Measurements from ENCODE around the gene MRPL50. TPM values are rescaled to one million over a fixed set of nuclear protein-coding genes. Genes with fewer than 3 reads are reported as not detected.

The MRPL50 gene
- polyA plus RNA-seq, 1 of the 3 experiments (the other 2 are of a cell fraction): 6.3 TPM

GRCh38 chr9:101419863-101420262 lies 21.4 kb upstream of the MRPL50 start:
- Histone ChIP-seq H2AFZ (ENCODE audit: low read depth) (no peak overlapping the region), H3K9me2 (no peaks in the 10 kb centered on the region), H3K4me1 (ENCODE audit: control insufficient read depth in 1 of 2, insufficient read depth in 2 of 2, low read depth in 1 of 2, low read length in 1 of 2) (no peaks in the 10 kb centered on the region), H3K4me2 (no peak overlapping the region), H3F3A (replicated peaks; ENCODE audit: insufficient read depth) (peaks cover 4% of the 10 kb centered on the region), H3K27ac (ENCODE audit: low read depth in 2 of 2, low read length in 1 of 2) (no peak overlapping the region), H3K79me2 (ENCODE audit: insufficient read depth) (no peaks in the 10 kb centered on the region), H3K36me3 (replicated peaks in 1 of 2; ENCODE audit: control insufficient read depth in 1 of 2, insufficient read depth in 2 of 2, low read length in 1 of 2) (no peaks in the 10 kb centered on the region), H3K27me3 (ENCODE audit: insufficient read depth) (no peaks in the 10 kb centered on the region), H3K4me3 (ENCODE audit: low read depth in 2 of 2, low read length in 1 of 2) (no peak overlapping the region), H3K9ac (no peak overlapping the region), H4K20me1 (ENCODE audit: insufficient read depth) (no peaks in the 10 kb centered on the region), H3K9me3 (no peaks in the 10 kb centered on the region)
- no peak for TF ChIP-seq TEAD4 (IDR thresholded peaks at IDR 0.05; ENCODE audit: borderline replicate concordance, insufficient read depth)
- TF ChIP-seq, protein P1, sequence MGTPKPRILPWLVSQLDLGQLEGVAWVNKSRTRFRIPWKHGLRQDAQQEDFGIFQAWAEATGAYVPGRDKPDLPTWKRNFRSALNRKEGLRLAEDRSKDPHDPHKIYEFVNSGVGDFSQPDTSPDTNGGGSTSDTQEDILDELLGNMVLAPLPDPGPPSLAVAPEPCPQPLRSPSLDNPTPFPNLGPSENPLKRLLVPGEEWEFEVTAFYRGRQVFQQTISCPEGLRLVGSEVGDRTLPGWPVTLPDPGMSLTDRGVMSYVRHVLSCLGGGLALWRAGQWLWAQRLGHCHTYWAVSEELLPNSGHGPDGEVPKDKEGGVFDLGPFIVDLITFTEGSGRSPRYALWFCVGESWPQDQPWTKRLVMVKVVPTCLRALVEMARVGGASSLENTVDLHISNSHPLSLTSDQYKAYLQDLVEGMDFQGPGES (IDR thresholded peaks at IDR 0.05; ENCODE audit: low read depth, low read length): no peak
- no peak for TF ChIP-seq RXRA (IDR thresholded peaks at IDR 0.05; ENCODE audit: borderline replicate concordance, low read depth)
- no peak for TF ChIP-seq GATA2 (CRISPR knock-in tag; IDR thresholded peaks at IDR 0.05)
- no peak for TF ChIP-seq TCF12 (IDR thresholded peaks at IDR 0.05)
- TF ChIP-seq, protein P2, sequence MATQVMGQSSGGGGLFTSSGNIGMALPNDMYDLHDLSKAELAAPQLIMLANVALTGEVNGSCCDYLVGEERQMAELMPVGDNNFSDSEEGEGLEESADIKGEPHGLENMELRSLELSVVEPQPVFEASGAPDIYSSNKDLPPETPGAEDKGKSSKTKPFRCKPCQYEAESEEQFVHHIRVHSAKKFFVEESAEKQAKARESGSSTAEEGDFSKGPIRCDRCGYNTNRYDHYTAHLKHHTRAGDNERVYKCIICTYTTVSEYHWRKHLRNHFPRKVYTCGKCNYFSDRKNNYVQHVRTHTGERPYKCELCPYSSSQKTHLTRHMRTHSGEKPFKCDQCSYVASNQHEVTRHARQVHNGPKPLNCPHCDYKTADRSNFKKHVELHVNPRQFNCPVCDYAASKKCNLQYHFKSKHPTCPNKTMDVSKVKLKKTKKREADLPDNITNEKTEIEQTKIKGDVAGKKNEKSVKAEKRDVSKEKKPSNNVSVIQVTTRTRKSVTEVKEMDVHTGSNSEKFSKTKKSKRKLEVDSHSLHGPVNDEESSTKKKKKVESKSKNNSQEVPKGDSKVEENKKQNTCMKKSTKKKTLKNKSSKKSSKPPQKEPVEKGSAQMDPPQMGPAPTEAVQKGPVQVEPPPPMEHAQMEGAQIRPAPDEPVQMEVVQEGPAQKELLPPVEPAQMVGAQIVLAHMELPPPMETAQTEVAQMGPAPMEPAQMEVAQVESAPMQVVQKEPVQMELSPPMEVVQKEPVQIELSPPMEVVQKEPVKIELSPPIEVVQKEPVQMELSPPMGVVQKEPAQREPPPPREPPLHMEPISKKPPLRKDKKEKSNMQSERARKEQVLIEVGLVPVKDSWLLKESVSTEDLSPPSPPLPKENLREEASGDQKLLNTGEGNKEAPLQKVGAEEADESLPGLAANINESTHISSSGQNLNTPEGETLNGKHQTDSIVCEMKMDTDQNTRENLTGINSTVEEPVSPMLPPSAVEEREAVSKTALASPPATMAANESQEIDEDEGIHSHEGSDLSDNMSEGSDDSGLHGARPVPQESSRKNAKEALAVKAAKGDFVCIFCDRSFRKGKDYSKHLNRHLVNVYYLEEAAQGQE (IDR thresholded peaks at IDR 0.05; ENCODE audit: low read depth, low read length): no peak
- TF ChIP-seq NRF1 (IDR thresholded peaks at IDR 0.05; ENCODE audit: low read depth, low read length): no peak
- TF ChIP-seq GABPA (IDR thresholded peaks at IDR 0.05; ENCODE audit: low read depth): no peak
- no peak for TF ChIP-seq EP300 (IDR thresholded peaks at IDR 0.05; ENCODE audit: borderline replicate concordance in 1 of 2, low read depth in 1 of 2, low read length in 1 of 2)
- TF ChIP-seq RAD21 (IDR thresholded peaks at IDR 0.05; ENCODE audit: low read length): no peak
- no peak for TF ChIP-seq MEF2A (IDR thresholded peaks at IDR 0.05; ENCODE audit: borderline replicate concordance, low read depth)
- TF ChIP-seq, protein P3, sequence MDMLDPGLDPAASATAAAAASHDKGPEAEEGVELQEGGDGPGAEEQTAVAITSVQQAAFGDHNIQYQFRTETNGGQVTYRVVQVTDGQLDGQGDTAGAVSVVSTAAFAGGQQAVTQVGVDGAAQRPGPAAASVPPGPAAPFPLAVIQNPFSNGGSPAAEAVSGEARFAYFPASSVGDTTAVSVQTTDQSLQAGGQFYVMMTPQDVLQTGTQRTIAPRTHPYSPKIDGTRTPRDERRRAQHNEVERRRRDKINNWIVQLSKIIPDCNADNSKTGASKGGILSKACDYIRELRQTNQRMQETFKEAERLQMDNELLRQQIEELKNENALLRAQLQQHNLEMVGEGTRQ (IDR thresholded peaks at IDR 0.05; ENCODE audit: borderline replicate concordance, low read depth, low read length): no peak
- TF ChIP-seq FOXM1 (IDR thresholded peaks at IDR 0.05; ENCODE audit: low read depth): no peak
- TF ChIP-seq MXI1 (IDR thresholded peaks at IDR 0.05; ENCODE audit: low read depth, low read length): no peak
- TF ChIP-seq RCOR1 (IDR thresholded peaks at IDR 0.05; ENCODE audit: low read length): no peak
- ChIA-PET POLR2A (no interaction called here), CTCF (interaction anchor here (1.0 kb wide), 1 partner anchor 29 kb away, joined by 3 read pairs; no protein-coding TSS in a partner anchor)
- no peak for DNase-seq
- 61% methylated on average over 2 of the region's 2 CpGs for WGBS (ENCODE audit: low lambda C conversion rate)
